ENCODE data around the gene BANF2.
A peak's percentile ranks its signal among the peaks of the same experiment; 100 is the strongest.

Gene BANF2

DNA sequence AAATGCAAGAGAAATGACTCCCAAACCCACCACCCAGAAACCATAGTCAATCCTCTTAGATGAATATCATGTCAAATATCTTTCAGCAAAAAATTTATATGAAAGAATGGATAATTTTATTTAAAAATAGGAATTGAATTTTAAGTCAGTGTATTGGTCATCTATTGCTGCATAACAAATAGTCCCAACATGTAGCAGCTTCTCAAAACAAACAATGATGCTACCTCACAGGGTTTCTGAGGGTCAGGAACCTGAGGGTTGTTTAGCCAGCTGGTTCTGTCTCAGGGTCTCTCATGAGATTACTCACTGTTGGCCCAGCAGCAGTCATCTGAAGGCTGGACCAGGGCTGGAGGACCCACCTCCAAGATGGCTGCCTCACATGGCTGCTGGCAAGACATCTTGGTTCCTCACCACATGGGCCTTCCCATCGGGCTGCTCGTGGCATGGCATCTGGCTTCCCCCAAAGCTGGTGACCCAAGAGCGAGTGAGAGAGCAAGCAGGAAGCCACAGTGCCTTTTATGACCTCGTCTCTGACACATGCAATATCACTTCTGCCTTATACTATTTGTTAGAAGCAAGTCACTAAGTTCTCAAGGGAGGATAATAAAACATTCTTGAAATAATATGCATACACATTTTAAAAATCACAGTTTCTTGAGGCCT lies 36.3 kb downstream of the BANF2 start:
- DNase-seq, result no peak

DNA sequence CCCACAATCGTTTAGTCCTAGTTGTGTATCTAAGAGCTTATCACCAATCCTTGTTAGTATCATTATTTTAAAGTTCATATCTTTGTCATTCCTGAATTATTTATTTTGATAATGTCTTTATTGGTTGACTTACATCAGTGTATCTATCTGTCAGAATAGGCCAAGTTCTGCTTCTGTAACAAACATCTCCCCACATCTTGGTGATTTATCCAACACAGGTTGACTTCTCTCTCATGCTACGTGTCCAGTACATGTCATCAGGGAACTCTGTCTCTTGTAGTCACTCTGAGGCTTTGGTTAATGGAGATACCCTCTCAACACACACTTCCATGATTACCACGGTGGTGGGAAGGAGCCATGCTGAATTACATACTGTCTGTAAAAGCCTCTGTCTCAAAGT lies 38.4 kb downstream of the BANF2 start:
- no peak for DNase-seq

DNA sequence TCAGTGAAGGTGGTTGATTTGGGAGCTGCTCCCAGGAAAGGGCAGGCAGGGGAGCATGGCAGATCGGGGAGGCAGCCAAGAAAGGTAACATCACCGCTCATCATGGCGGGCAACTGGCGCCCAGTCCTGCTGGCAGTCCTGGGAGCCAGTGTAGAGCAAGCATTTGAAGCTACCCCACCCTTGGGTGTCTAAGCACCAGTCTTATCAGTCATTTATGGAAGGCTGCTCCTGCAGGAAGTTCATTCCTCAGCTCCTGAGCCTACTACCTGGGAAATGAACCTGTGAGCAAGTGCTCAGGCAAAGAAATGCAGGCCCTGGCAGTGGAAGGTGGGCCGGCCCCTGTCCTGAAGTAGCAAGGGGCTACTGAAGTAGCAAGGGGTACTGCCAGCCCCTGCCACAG lies 41.5 kb downstream of the BANF2 start:
- no peak for DNase-seq

DNA sequence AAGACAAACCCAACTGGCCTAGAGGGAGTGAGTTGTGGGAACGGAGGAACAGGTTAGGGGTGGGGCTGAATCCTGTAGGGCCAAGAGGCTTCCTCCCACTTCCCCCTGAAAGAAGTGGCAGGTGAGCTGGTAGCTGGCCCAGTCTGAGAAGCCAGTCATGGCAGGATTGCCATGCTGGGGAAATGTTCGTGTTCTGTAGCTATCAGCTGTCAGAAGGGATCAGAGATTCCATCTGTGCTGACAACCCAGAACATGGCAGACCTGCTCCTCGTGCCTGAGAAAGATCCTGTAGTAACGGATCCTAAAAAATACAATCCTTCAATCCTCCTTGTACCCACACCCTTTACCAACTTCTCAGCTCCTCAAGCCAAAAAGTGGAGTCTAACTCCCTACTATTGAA lies 43.0 kb downstream of the BANF2 start:
- no peak for DNase-seq

DNA sequence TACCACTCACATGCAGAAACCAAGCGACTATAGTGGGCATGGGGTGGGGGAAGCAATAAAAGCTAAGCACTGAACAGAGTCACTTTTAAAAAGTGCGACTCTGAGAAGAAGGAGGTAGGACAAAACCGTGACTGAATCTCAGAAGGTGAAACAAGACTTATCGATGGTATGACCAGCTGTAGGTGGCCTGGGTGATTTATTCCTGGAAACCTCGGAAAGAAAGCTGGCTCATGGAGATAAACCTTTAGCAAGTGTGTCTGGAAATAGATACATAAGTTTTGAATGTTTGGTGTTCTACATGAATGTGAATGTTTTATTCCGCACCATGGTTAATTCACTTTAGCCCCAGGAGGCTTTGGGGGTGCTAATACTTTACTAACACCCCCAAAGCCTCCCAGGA lies 43.9 kb downstream of the BANF2 start:
- no peak for DNase-seq

DNA sequence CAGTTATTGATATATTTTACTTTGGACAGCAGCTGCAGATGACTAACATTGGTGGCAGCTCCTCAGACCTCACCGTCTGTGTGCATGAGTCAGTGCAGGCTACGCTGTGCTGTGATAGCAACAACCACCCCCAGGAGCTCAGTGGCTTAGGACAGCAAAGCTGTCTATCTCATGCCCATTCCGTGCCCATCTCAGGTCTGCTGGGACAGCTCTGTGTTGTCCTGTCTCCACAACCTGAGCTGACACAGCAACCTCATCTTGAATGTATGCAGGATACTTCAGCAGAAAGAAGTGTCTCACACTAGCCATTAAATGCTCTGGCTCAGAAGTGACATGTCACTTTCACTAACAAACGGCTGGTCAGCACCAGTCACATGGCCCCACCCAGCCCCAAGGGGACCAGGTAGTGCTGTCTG lies 47.7 kb downstream of the BANF2 start:
- no peak for DNase-seq

DNA sequence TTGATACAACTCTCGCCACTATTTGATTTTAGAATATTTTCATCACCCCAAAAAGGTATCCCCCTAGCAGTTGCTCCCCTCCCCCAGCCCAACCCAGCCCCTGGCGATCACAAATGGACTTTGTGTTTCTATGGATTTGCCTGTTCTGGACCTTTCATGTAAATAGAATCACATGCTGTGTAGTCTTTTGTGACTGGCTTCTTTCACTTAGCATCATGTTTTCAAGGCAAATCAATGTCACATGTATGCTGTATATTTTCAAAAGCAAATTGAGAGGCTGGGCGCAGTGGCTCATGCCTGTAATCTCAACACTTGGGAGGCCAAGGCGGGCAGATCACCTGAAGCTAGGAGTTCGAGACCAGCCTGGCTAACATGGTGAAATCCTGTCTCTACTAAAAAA lies 48.5 kb downstream of the BANF2 start:
- DNase-seq, result no peak

DNA sequence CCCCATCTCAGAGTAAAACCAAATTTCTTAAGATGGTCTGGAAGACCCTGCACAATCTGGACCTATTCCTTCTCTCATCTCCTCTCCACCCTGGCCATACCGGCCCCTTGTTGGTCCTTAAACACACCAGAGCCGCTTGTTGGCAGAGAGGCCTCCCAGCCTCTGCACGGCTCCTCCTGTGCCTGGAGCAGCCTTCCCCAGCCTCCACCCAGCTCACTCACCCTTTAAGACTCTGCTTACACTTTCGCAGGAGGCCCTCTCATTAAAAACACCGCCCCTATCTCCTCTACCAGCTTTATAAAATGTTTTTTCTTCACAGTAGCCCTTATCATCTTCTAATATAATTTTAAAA lies 49.8 kb downstream of the BANF2 start:
- DNase-seq, result no peak

DNA sequence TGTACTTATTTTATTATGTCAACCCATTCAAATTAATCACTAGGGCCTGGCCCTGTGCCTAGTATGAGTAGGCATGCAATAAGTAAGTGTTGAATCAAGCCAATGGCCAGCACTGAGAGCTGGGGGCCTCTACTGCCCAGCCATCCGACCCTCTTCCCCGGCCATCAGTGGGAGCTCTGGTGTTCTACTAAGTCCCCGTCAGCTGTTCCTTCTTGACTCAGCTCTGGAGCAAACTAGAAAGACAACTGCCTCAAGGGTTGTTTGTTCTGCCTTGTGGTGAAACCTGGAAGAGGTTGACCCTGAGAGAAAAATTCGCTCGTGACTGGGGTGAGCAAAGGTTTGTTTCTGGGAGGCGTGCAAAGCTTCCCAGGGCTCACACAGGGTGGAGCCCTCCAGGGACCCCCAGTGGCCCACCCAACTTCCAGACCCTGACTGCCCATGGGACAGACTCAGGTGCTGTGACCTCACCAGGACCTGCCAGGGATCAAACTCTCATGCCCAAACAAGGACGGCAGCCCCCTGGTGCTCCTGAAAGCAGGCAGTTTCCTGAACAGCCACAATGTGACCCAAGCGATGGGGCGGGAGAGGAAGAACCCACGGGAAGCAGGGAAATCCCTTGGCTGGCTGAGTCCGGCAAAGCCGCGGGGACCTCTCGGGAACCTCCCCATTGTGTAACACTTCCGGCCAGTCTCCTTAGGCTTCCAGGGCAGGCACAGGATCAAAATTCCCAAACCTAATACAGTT lies 50.4 kb downstream of the BANF2 start:
- DNase-seq, result no peak

DNA sequence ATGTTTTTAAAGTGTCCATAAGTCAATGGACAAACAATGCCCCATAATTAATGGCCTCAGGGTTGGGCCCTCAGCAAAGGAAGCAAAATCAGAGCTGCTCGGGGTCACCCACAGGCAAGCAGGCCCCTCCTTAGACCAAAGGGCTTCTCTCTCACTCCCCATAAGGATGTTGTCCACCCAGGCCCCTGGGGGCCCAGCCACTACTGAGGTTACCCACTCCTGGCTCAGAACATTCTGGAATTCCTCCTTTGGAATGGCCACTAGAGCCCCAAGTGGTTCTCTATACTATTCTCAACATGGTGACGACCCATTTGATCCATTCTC lies 50.9 kb downstream of the BANF2 start:
- no peak for DNase-seq

DNA sequence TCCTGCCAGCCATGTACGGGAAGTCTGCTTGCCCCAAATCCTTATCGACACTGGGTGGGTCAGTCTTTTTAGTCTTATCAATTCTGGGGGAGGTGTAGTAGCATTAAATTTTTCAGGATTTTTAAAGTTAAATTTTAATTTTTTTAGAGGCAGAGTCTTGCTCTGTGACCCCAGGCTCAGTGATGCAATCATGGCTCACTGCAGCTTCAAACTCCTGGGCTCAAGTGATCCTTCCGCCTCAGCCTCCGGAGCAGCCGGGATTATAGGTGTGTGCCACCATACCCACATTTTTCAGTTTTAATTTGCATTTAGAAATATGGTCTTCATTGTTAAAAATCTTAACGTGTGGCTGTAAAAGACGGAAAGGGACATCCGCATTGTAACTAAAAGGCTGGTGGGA lies 51.9 kb downstream of the BANF2 start:
- DNase-seq, result no peak

DNA sequence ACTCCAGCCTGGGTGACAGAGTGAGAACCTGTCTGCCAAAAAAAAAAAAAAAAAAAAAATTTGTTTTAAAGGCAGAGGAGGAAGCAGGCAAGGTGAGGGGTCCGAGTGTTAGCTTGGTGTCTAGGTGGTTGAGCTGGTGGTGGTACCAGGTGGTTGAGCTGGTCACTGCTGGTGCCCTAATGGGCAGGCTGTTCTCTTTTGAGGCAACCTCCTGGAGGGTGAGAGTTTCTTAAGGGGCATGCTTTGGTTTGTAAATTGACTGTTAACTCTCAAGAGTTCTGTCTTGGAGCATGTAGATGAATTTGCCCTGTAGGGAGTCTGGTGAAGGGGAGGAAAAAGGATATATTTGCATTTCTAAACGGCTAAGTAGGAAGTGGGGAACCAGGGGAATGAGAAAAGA lies 52.7 kb downstream of the BANF2 start:
- no peak for DNase-seq

DNA sequence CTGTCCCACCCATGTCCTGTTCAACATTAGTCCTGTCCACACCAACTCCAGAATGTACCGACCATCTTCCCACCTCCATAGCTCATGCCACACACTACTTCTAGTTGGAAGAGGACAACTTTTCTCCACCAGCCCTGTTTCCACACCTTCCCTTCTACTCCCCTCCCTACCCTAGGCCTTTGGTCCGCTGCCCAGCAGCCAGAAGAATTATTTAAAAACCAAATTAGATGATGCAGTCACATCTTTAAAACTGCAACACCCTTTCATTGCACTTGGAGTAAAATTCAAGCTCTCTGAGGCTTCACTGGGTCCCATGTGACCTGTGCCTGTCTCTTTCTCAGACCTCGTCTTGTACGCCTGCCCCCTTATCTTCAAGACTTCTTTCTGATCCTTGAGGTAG lies 53.8 kb downstream of the BANF2 start:
- no peak for DNase-seq

DNA sequence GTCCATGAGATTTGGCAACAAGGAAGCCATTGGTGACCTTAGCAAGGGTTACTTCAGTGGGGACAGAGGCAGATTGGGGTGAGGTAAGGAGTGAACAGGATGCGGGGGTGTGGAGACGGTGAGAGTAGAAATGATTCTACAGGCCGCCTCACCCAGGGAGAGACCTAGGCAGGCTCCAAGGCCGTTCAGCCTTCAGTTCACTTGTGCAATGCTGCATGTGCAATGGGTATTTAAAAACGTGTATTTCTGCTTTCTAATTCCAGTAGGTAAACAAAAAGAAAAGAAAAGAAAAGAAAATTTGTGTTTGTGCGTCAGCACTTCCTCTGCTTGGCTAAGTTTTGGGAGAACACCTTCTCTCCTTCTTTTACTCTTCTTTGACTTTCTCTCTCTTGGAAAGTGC lies 56.8 kb downstream of the BANF2 start:
- no peak for DNase-seq

DNA sequence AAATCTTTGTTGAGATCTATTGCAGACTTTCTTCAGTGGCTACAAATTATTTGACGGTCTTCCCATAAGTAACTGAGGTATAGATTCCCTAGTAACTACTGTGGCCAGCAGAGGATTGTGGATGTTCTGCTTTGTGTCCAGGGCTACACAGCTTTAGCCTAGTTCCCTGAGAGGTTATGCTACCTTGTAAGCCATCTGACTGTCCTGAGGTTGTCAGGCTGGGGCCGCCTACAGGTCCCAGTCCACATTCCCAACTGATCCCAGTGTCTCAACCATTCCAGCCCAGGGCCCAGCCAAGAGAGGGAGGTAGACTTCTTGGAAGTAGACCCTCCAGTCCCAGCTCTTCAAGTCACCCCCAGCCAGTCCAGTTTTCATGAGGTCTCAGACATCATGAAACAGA lies 57.7 kb downstream of the BANF2 start:
- DNase-seq, result no peak

DNA sequence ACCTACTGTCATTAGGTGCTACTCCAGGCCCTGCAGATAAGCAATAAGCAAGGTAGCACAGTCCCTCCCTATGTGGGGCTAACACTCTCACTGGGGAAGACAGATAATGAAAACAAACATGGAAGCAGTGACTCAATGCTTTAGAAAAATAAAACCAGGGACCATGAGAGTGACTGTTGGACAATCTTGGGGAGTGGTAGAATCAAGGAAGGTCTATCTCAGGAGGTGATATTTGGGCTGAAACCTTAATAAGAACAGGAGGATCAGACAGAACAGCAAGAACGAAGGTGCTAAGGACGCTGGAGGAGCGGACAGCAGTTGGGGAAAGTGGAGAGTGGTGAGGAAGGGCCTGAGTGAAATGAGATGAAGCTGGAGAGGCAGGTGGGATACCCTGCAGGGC lies 58.2 kb downstream of the BANF2 start:
- DNase-seq, result no peak

DNA sequence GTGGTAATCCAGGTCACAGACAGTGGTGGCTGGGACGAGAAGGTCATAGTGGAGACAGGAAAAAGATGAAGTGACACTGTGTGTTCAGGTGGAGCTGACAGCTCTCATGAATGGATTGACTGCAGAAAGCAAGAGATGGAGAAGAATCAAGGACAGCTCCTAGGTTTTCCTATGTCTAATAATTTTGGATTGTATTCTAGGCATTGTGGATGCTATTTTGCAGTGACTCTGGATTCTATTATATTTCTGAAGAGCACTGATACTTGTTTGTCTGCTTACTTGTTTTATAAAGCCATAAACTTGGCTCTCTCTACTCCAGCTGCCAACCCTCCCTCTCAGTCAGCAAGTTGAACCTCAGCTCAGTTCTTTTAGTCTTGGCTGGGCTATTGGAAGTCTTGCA lies 58.7 kb downstream of the BANF2 start:
- DNase-seq, result no peak

DNA sequence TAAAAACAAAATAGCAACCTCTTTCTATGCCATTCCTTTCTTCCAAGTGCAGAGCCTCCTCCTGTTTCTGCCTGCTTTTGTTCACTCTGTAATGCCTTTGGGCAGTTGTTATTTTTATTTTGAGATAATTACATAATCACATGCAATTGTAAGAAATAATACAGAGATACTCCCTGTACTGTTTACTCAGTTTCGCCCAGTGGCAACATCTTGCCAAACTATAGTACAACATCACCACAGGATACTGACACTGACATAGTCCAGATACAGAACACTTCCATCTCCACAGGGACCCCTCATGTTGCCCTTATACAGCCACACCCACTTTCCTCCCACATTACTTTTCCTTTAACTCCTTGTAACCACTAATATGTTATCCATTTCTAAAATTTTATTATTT lies 59.7 kb downstream of the BANF2 start:
- no peak for DNase-seq

DNA sequence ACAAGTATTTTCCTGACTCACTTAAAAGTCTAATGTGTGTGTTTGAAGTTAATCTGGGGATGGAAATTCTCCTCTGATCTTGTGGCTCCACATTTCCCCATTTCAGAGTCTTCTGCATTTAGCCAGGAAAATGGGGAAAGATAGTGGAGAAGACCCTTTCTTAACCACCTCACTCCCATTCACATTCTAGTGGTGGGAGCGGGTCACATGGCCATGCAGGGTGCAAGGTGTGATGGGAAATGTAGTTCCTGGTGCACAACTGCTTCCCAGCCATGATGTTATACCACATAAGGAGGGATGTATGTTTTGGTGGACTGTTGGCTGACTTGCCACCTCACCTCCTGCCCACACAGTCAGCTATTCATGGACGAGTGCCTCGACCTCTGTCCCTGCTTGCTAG lies 61.8 kb downstream of the BANF2 start:
- peak in 1 of 2 experiments; percentile 29 for DNase-seq

DNA sequence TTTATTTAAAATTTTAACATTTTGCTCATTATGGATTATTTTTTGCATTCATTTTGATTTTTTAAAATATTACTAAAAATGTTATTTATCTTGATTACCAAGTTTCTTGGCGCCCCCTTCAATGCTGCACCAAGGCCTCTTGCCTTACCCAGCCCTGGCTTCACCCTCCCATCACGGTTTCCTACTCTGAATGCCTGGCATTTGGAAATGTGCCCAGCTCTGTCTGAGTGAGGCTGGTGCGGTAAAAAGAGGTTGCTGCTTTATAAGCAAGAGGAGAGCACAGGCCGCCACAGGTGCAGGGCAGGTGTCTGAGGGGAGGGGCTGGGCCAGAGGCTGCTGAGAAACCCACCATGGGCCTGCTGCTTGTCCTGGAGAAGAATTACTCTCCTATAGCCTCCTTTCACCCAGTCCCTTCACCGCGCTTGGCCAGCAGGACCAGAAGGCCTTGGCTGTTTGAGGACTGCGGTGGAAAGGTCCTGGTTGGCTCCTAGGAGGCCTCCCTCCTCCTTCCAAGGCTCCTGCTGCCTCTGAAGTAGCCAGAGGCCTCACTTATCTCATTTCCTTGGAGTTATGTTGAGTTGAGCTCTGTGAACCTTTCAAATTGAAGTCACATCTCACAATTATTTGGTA lies 62.6 kb downstream of the BANF2 start:
- no peak for DNase-seq

DNA sequence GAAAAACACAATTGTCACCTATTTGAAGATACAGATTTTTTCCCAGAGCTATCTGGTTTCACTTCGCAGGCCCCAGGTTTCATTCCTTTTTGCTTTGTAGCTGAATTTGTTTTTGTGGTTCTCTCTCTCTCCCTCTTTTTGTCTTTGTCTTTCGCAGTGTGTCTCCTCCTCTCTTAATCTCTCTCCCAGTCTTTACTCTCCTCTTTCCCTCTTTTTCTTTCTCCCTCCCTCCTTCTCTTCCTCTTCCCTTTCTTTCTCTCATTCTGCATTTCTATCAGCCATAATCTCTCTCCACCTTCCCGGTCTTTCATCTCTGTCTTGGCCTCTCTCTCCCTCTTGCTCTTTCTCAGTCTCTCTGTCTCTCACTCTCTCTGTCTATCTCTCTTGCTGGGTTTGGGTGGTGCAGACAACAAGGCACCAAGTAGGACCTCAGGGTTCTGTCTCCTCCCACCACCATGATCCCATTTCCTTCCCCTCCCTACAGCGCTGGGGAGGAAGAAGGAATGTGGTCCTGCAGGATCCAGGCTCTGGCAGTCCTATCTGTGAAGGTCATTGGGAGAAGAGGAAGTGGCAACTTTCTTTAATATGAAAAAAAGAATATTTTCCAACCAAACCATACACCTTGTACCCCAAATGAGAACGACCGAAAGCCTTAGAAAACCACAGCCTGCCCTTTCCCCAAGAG lies 63.2 kb downstream of the BANF2 start:
- DNase-seq, result no peak

DNA sequence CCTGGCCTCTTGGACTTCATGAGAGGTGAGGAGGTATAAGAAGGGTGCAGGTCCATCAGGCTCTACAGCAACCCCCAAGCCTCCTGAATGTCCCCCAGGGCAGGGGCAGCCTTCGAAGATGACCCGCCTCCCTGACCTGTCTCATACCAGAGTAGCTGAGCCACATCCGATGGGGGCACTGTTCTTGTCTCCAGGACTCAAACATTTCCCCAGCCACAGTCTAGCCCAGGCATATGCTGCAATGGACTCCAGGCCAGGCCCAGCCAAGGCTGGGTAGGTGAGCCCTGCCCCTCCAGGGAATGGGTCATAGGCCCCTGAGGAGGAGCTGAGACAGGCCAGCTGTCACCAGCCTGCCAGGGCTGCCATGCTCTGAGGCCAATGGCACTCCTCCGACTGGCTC lies 65.3 kb downstream of the BANF2 start:
- no peak for DNase-seq

DNA sequence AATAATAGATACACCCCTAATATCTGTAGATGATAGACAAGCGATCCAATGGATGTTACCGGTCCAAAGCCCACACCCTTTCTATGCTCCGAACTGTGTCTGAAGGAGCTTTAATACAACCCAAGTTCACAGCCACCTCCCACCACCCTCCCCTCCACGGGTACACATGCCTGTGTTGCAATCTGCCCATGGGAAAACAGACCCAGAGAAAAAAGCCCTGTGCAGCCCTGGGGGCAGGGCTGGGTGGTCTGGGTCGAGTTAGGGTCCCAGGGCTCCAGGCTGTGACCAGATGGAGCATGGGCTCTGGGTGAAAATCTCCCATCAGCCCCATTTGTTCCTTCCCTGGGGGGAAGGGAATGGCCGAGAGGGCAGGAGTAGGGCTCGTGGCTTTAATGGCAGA lies 65.8 kb downstream of the BANF2 start:
- no peak for DNase-seq

DNA sequence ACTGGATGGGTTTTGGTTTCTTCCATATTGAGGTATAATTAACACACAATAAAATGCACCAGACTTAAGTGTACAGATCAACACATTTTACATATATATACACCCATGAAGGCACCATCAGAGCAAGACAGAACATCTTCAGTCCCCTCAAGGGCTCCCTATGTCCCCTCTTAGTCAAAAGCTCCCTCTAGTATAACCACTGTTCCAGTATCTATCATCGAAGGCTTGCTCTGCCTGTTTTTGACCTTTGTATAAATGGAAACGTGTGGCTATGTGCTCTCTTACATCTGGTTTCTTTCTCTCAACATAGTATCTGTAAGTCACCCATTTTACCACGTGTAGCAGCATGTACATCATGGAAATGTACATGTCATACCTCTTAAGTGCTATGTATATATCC lies 66.5 kb downstream of the BANF2 start:
- DNase-seq, result no peak
